Measurements from ENCODE around the gene NRN1L.

DNA sequence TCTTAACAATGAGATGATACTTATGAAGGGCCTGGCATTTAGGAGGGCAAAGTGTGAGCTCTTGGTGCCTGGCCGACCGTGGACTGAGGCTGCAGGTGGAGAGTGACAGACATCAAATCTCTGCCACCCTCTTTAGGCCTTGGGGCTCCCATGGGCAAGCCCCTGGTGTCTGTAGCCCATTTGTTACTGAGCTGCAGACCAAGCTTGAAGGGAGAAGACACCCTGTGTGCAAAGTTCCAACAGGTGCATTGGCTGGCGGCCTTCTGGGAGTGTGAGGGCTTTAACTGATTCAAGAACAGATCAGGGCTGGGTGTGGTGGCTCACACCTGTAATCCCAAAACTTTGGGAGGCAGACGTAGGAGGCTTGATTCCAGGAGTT lies 47.8 kb downstream of the NRN1L start:
- TF ChIP-seq, protein P1, sequence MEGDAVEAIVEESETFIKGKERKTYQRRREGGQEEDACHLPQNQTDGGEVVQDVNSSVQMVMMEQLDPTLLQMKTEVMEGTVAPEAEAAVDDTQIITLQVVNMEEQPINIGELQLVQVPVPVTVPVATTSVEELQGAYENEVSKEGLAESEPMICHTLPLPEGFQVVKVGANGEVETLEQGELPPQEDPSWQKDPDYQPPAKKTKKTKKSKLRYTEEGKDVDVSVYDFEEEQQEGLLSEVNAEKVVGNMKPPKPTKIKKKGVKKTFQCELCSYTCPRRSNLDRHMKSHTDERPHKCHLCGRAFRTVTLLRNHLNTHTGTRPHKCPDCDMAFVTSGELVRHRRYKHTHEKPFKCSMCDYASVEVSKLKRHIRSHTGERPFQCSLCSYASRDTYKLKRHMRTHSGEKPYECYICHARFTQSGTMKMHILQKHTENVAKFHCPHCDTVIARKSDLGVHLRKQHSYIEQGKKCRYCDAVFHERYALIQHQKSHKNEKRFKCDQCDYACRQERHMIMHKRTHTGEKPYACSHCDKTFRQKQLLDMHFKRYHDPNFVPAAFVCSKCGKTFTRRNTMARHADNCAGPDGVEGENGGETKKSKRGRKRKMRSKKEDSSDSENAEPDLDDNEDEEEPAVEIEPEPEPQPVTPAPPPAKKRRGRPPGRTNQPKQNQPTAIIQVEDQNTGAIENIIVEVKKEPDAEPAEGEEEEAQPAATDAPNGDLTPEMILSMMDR (IDR thresholded peaks at IDR 0.05; ENCODE audit: low read depth, low read length, poor library complexity, severe bottlenecking) = no peak
- TF ChIP-seq EZH2phosphoT487 (IDR thresholded peaks at IDR 0.05; ENCODE audit: borderline replicate concordance, low read length) = no peak

Data from DOHH2 (cell line).